Uterus (tissue), 4 donors: Measurements from ENCODE around the gene TDRKH. TPM values are rescaled to one million over a fixed set of nuclear protein-coding genes. Genes with fewer than 3 reads are reported as not detected.

ENCODE experiments used
- DNase-seq, 2 donors: peaks; one replicate each; pipeline ENCODE4 v3.0.0-alpha.2; 2019 to 2020
- H3K27ac ChIP-seq, 2 donors: fragments of 200-600 bp; sonication (generic); 1 replicate in 1 of 2; 2 replicates in 1 of 2; pipeline ENCODE4 v1.5.1; 2016 to 2018
- H3K27me3 ChIP-seq, 2 donors: fragments of 200-600 bp; sonication (generic); one replicate each; pipeline ENCODE4 v1.5.1; 2018 to 2019; ENCODE audit warnings: control low read depth in 1 of 2
- H3K36me3 ChIP-seq, 2 donors: fragments of 200-600 bp; sonication (generic); one replicate each; pipeline ENCODE4 v1.5.1; 2019; ENCODE audit warnings: control low read depth in 1 of 2
- H3K4me1 ChIP-seq, 2 donors: fragments of 200-600 bp; sonication (generic); one replicate each; pipeline ENCODE4 v1.5.1; 2018 to 2019; ENCODE audit warnings: control low read depth in 1 of 2
- H3K4me3 ChIP-seq, 2 donors: fragments of 200-600 bp; sonication (generic); 1 replicate in 1 of 2; 2 replicates in 1 of 2; pipeline ENCODE4 v1.5.1; 2018 to 2019; ENCODE audit warnings: mild to moderate bottlenecking in 1 of 2
- H3K9me3 ChIP-seq, 2 donors: fragments of 200-600 bp; sonication (generic); one replicate each; pipeline ENCODE4 v1.5.1; 2019; ENCODE audit warnings: control low read depth in 1 of 2
- CTCF ChIP-seq, 4 experiments: fragments of 200-600 bp in 2 of 4; fragments of 450-650 bp in 2 of 4; sonication (generic) in 2 of 4; IDR thresholded peaks; one replicate each; pipeline ENCODE4 v1.5.1; 2016 to 2019; ENCODE audit warnings: antibody characterized with exemption in 4 of 4, mild to moderate bottlenecking in 2 of 4, moderate library complexity in 1 of 4
- POLR2A ChIP-seq, 2 donors: fragments of 450-650 bp; IDR thresholded peaks; one replicate each; pipeline ENCODE4 v1.6.1; 2016; ENCODE audit warnings: antibody characterized with exemption in 2 of 2, mild to moderate bottlenecking in 1 of 2, moderate library complexity in 1 of 2
- intact Hi-C: fragments of 100-400 bp; cut with DNase I; formaldehyde crosslinking; loops from one replicate; pipeline ENCODE4 v1.15.1; 2023; ENCODE audit warnings: low total_unique reads
- total RNA-seq, 4 donors: library from RNA; depleted of rRNA in 3 of 4; stranded (reverse); fragments of >200 nt in 3 of 4; gene quantifications; one replicate each; pipeline versions ENCODE4 v1.1.0 to v1.2.4, GENCODE V29; 2014 to 2023
- donor health status: DM: yes; HTN: yes; CAD: no.

Gene TDRKH
- total RNA-seq, 4 donors from 2014 or later: 0.26 to 6.8 (median 1.8) TPM

- no peaks in the 10 kb centered on the region for H3K36me3 ChIP-seq
- H3K9me3 ChIP-seq: no peaks in the 10 kb centered on the region
- TF ChIP-seq POLR2A (IDR thresholded peaks at IDR 0.05) (no peak), CTCF (IDR thresholded peaks at IDR 0.05) (no peak)
- H3K4me1 ChIP-seq: no peaks in the 10 kb centered on the region
- H3K4me3 ChIP-seq: no peak overlapping the region
- intact Hi-C loops: no loop called here
- DNase-seq: no peak
- H3K27ac ChIP-seq: no peak overlapping the region
- no peaks in the 10 kb centered on the region for H3K27me3 ChIP-seq
Observed at GRCh38 chr1:151779852-151780251, 10.4 kb downstream of the TDRKH start.

- Histone ChIP-seq H3K27me3 (no peaks in the 10 kb centered on the region), H3K4me1 (no peaks in the 10 kb centered on the region), H3K27ac (no peak overlapping the region), H3K36me3 (no peaks in the 10 kb centered on the region), H3K4me3 (no peak overlapping the region), H3K9me3 (no peaks in the 10 kb centered on the region)
- no peak for DNase-seq
- no peak for TF ChIP-seq POLR2A (IDR thresholded peaks at IDR 0.05)
- TF ChIP-seq CTCF (IDR thresholded peaks at IDR 0.05): no peak
- intact Hi-C loops: no loop called here
Observed at GRCh38 chr1:151777317-151777716, 13.0 kb downstream of the TDRKH start.

GRCh38 chr1:151776665-151777062 lies 13.6 kb downstream of the TDRKH start:
- H3K27ac ChIP-seq: no peak overlapping the region
- no peak overlapping the region for H3K4me3 ChIP-seq
- no peaks in the 10 kb centered on the region for H3K36me3 ChIP-seq
- no peaks in the 10 kb centered on the region for H3K9me3 ChIP-seq
- DNase-seq: no peak
- intact Hi-C loops: no loop called here
- no peak for TF ChIP-seq POLR2A (IDR thresholded peaks at IDR 0.05)
- no peak for TF ChIP-seq CTCF (IDR thresholded peaks at IDR 0.05)
- H3K4me1 ChIP-seq: no peaks in the 10 kb centered on the region
- H3K27me3 ChIP-seq: no peaks in the 10 kb centered on the region

DNA sequence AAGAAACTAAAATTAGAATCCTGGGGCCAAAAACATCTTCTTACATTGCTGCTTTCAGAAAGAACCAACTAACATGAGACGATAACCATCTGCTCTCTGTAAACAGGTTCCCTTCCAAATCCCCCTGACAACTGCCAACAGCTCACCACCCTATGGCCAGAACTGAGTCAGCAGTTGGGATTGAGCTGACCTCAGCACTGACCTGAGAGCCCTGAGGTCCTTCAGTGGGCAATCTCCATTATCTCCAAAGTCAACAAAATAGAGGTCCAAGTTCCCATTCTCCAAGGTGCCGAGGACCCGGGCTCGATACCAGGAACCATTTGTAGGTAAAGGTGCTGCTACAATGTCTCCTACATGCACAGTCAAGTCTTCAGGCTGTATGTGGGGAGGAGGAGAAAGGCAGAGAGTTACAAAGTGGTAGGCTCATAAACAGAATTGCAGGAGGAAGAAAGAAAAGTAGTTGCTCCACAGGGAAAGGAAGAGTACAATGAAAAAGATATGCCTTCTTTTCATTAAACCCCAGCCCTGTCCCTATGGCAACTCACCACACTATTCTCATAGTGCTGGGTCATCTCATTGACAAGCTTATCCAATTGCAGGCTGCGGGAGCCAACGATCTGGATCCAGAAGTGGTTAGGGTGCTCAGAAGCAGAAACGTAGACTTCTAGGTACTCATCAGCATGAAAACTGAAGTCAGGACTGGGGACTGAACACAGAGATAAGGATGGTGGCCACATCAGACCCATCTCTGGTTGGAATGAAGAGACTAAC lies 14.2 kb downstream of the TDRKH start:
- Histone ChIP-seq H3K4me3 (no peak overlapping the region), H3K27me3 (no peaks in the 10 kb centered on the region), H3K9me3 (no peaks in the 10 kb centered on the region), H3K4me1 (no peaks in the 10 kb centered on the region), H3K27ac (no peak overlapping the region), H3K36me3 (no peaks in the 10 kb centered on the region)
- intact Hi-C loops: no loop called here
- TF ChIP-seq POLR2A (IDR thresholded peaks at IDR 0.05) (no peak), CTCF (IDR thresholded peaks at IDR 0.05) (no peak)
- no peak for DNase-seq

DNA sequence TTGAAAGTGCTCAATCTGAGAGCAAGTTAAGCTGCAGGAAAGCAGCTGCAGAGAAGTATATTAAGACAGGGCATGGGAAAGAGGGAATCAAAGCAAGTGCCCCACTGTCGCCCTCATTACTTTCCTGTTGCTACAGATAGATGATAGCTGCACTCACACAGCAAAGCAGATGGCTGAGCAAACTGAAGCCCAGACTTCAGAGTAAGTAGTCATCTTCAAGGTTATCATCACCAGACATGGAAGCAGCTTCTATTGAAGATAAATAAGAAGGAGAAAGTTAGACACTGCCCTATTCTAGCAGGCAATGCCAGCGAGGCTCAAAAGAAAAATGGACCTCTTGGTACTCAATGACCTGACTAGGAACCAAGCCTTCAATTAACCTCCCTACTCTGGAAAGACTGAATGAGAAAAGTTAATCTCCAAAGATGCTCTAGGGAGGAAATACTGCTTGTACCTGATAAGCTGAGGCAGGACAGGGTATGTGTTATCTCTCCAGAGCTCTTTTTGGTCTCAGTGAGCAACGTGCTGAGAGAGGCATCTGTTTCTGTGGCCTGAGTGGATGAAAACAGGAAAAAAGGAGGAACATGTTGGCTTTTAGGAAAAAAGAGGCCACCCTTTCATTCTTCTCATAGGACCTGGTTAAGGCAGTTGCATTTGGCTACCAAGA lies 15.9 kb downstream of the TDRKH start:
- no peaks in the 10 kb centered on the region for H3K36me3 ChIP-seq
- H3K27ac ChIP-seq: no peak overlapping the region
- no peaks in the 10 kb centered on the region for H3K4me1 ChIP-seq
- H3K27me3 ChIP-seq: no peaks in the 10 kb centered on the region
- no peaks in the 10 kb centered on the region for H3K9me3 ChIP-seq
- TF ChIP-seq POLR2A (IDR thresholded peaks at IDR 0.05): no peak
- TF ChIP-seq CTCF (IDR thresholded peaks at IDR 0.05): no peak
- H3K4me3 ChIP-seq: no peak overlapping the region
- intact Hi-C loops: no loop called here
- DNase-seq: no peak
